Prostate gland (tissue), 2 donors: ENCODE data around the gene COL7A1. TPM values are rescaled to one million over a fixed set of nuclear protein-coding genes. Genes with fewer than 3 reads are reported as not detected.
A peak's percentile ranks its signal among the peaks of the same experiment; 100 is the strongest.

ENCODE experiments used
- DNase-seq: peaks from one replicate; pipeline ENCODE4 v3.0.0-alpha.2; 2019; ENCODE audit warnings: low spot score
- H3K27ac ChIP-seq, 2 donors: fragments of 200-600 bp; sonication (generic); 2 replicates each; pipeline ENCODE4 v1.5.1; 2017 to 2019
- H3K27me3 ChIP-seq: fragments of 200-600 bp; sonication (generic); replicated peaks from 2 replicates; pipeline ENCODE4 v1.5.1; 2019; ENCODE audit not compliant: insufficient read depth
- H3K36me3 ChIP-seq, 2 donors: fragments of 200-600 bp; sonication (generic); 1 replicate in 1 of 2; 2 replicates in 1 of 2; pipeline versions ENCODE4 v1.5.1 to v1.8.1; 2017 to 2019
- H3K4me1 ChIP-seq: fragments of 200-600 bp; sonication (generic); replicated peaks from 2 replicates; pipeline ENCODE4 v1.5.1; 2019
- H3K4me3 ChIP-seq, 2 donors: fragments of 200-600 bp; sonication (generic); 2 replicates each; pipeline ENCODE4 v1.5.1; 2017 to 2019
- H3K9me3 ChIP-seq: fragments of 200-600 bp; sonication (generic); 2 replicates; pipeline ENCODE4 v1.5.1; 2017
- POLR2A ChIP-seq: fragments of 450-650 bp; IDR thresholded peaks from one replicate; pipeline ENCODE4 v1.6.1; 2016; ENCODE audit warnings: antibody characterized with exemption, mild to moderate bottlenecking
- POLR2AphosphoS5 ChIP-seq: sonication (generic); formaldehyde crosslinking; IDR thresholded peaks from one replicate; pipeline ENCODE4 v1.6.1; 2017; ENCODE audit warnings: antibody characterized with exemption
- WGBS: methylation state at CpG from one replicate; pipeline ENCODE4 v1.1.5; 2018; 5-methylcytosine and 5-hydroxymethylcytosine counted together
- intact Hi-C: fragments of 100-400 bp; cut with DNase I; formaldehyde crosslinking; loops from one replicate; pipeline ENCODE4 v1.14.2; 2022
- total RNA-seq, 2 donors: library from RNA; depleted of rRNA; stranded (reverse); fragments of >200 nt; gene quantifications; one replicate each; pipeline ENCODE4 v1.1.0, GENCODE V29; 2016
- TF ChIP-seq, protein P1 (sequence below), 4 experiments: fragments of 200-600 bp in 2 of 4; fragments of 450-650 bp in 2 of 4; sonication (generic) in 2 of 4; IDR thresholded peaks; 1 replicate in 3 of 4; 2 replicates in 1 of 4; pipeline ENCODE4 v1.5.1; 2016 to 2019; ENCODE audit warnings: antibody characterized with exemption in 4 of 4, mild to moderate bottlenecking in 2 of 4, moderate library complexity in 2 of 4

Gene COL7A1
- total RNA-seq, 2 donors from 2014 or later: 84.8 to 92.6 TPM

DNA sequence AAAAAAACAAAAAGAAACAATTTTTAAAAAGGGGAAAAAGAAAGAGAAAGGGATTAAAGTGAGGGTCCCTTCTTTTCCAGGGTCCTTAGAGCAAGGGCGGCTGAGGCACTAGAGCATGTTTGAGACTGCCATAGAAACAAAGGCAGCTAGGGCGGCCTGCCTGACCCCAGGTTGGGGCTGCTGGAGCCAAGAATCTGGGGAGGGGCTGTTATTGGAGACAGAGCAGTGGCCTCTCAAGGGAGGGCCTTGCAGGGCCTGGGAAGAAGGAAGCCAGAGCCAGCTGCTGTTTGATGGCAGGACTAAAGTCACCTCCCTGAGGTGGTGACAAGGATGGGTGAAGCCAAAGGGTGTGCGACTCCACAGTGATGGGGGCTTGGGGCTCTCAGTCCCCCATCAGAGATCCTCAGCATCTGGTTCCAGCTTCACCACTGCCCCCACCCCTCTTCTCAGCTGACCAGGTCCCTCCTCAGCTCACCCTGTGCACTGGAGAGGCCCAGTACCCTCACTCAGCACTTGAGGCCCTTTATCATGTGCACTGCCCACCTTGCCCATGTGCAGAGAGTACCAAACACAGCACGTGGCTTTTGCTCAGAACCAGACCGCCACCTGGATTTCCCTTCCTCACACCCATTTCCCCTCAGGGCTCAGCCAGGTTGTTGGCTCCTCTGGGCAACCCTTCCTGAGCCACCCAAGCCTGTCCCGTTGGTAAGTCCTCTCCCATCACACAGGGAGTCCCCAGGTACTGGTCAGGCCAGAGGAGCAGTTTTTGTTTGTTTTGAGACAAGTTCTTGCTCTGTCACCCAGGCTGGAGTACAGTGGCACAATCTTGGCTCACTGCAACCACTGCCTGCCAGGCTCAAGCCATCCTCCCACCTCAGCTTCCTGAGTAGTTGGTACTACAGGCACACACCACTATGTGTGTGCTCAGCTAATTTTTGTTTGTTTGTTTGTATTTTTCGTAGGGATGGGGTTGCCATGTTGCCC lies 24.7 kb upstream of the COL7A1 start:
- H3K4me3 ChIP-seq: no peak overlapping the region
- H3K9me3 ChIP-seq: no peaks in the 10 kb centered on the region
- WGBS: 80% methylated on average over 7 of the region's 7 CpGs
- no peaks in the 10 kb centered on the region for H3K27me3 ChIP-seq
- intact Hi-C loops: loop anchor here (10.0 kb wide), 1 partner anchor 165 kb away; no protein-coding TSS in a partner anchor
- TF ChIP-seq POLR2AphosphoS5 (peak; percentile 57), POLR2A (no peak)
- TF ChIP-seq, protein P1, sequence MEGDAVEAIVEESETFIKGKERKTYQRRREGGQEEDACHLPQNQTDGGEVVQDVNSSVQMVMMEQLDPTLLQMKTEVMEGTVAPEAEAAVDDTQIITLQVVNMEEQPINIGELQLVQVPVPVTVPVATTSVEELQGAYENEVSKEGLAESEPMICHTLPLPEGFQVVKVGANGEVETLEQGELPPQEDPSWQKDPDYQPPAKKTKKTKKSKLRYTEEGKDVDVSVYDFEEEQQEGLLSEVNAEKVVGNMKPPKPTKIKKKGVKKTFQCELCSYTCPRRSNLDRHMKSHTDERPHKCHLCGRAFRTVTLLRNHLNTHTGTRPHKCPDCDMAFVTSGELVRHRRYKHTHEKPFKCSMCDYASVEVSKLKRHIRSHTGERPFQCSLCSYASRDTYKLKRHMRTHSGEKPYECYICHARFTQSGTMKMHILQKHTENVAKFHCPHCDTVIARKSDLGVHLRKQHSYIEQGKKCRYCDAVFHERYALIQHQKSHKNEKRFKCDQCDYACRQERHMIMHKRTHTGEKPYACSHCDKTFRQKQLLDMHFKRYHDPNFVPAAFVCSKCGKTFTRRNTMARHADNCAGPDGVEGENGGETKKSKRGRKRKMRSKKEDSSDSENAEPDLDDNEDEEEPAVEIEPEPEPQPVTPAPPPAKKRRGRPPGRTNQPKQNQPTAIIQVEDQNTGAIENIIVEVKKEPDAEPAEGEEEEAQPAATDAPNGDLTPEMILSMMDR (IDR thresholded peaks at IDR 0.05): no peak
- DNase-seq: peak; percentile 48
- H3K4me1 ChIP-seq: no peaks in the 10 kb centered on the region
- no peak overlapping the region for H3K27ac ChIP-seq
- H3K36me3 ChIP-seq: no peaks in the 10 kb centered on the region

DNA sequence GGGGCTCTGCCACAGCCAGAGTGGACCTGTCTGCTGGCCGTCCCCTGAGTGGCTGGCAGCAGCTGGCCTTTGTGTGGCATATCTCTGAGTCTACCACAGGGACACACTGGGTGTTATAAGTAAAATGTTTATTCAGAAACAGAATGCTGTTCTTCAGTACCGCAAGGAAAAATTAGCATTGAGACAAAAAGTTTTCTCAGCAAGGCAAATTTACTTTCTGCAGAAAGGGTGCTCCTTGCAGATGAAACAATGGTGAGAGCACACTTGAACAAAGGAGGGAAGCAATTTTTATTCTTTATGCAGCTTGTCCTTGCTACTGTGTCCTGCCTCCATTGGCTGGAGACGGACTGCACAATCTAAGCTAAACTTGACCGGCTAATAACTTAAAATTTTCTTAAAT lies 22.4 kb upstream of the COL7A1 start:
- no peaks in the 10 kb centered on the region for H3K36me3 ChIP-seq
- 98% methylated on average over 4 of the region's 4 CpGs for WGBS
- peak overlapping the region; percentile 49 to 68 for H3K27ac ChIP-seq
- DNase-seq: no peak
- H3K4me1 ChIP-seq: no peaks in the 10 kb centered on the region
- no peaks in the 10 kb centered on the region for H3K27me3 ChIP-seq
- no peak overlapping the region for H3K4me3 ChIP-seq
- no peaks in the 10 kb centered on the region for H3K9me3 ChIP-seq
- intact Hi-C loops: loop anchor here (10.0 kb wide), 1 partner anchor 163 kb away; no protein-coding TSS in a partner anchor
- TF ChIP-seq POLR2A (no peak), POLR2AphosphoS5 (no peak)
- TF ChIP-seq, protein P1 (IDR thresholded peaks at IDR 0.05): no peak

DNA sequence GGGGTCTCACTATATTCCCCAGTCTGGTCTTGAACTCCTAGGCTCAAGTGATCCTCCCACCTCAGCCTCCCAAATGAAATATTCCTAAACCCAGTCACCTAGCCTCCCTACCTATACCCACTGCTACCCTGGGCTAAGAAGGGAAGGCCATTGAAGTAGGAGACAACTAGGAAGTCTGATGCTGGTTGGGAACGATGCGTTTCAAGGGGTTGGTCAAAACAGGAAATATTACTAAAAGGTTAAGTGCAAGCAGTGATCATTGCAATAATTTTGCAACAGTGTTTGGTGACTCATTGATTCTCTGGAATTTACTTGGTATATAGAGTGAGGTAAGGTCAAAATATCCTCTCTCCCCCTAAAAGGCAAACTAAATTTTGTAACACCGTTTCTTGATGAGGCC lies 18.9 kb upstream of the COL7A1 start:
- TF ChIP-seq POLR2AphosphoS5 (no peak), POLR2A (no peak)
- TF ChIP-seq, protein P1 (IDR thresholded peaks at IDR 0.05): no peak
- no peaks in the 10 kb centered on the region for H3K9me3 ChIP-seq
- H3K27ac ChIP-seq: no peak overlapping the region
- WGBS: 81% methylated on average over 3 of the region's 3 CpGs
- H3K27me3 ChIP-seq: no peaks in the 10 kb centered on the region
- H3K4me1 ChIP-seq: no peaks in the 10 kb centered on the region
- H3K36me3 ChIP-seq: no peaks in the 10 kb centered on the region
- no peak overlapping the region for H3K4me3 ChIP-seq
- intact Hi-C loops: loop anchor here (10.0 kb wide), 1 partner anchor 159 kb away; no protein-coding TSS in a partner anchor
- DNase-seq: no peak

- no peaks in the 10 kb centered on the region for H3K4me1 ChIP-seq
- H3K9me3 ChIP-seq: no peaks in the 10 kb centered on the region
- intact Hi-C loops: loop anchor here (10.0 kb wide), 1 partner anchor 158 kb away; no protein-coding TSS in a partner anchor
- no peak for TF ChIP-seq POLR2AphosphoS5
- TF ChIP-seq, protein P1 (IDR thresholded peaks at IDR 0.05): no peak
- H3K36me3 ChIP-seq: no peaks in the 10 kb centered on the region
- no peaks in the 10 kb centered on the region for H3K27me3 ChIP-seq
- no peak overlapping the region for H3K27ac ChIP-seq
- H3K4me3 ChIP-seq: no peak overlapping the region
- 61% methylated on average over 1 of the region's 1 CpG for WGBS
- no peak for DNase-seq
Measured at GRCh38 chr3:48612309-48612708, 17.2 kb upstream of the COL7A1 start.
